ENCODE measurements around the gene SMAD9. TPM values are rescaled to one million over a fixed set of nuclear protein-coding genes. Genes with fewer than 3 reads are reported as not detected.

The SMAD9 gene
- total RNA-seq, 6 experiments from 2014 or later = 0.80 to 1.5 (median 1.3) TPM

DNA sequence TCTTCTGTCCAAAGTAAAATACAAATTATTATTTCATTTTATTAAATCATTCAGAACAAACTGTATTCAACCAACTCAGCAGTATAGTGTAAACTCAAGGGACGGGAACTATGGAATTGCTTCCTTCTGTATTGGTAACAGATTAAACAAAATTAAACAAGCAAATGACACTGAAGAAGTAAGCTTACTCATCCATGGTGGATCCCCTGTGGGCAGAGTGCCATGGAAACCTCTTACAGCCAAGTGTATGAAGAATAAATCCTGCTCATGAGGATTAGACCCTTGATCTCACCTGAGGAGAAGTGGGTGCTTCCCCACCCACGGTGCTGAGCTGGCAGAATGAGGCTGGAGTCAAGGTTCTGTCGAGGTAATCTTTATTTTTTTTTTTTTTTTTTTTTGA is 119.0 kb downstream of the SMAD9 start:
- Histone ChIP-seq H3K27ac (no peak overlapping the region), H3K4me1 (no peaks in the 10 kb centered on the region), H3K9me3 (no peaks in the 10 kb centered on the region), H3K27me3 (no peaks in the 10 kb centered on the region), H3K4me3 (no peak overlapping the region), H3K36me3 (no peaks in the 10 kb centered on the region)
- no peak for ATAC-seq
- DNase-seq = no peak
- WGBS (ENCODE audit: insufficient coverage, low coverage, low lambda C conversion rate, missing lambda C conversion rate) = 19% methylated on average over 3 of the region's 3 CpGs
- TF ChIP-seq, protein P1, sequence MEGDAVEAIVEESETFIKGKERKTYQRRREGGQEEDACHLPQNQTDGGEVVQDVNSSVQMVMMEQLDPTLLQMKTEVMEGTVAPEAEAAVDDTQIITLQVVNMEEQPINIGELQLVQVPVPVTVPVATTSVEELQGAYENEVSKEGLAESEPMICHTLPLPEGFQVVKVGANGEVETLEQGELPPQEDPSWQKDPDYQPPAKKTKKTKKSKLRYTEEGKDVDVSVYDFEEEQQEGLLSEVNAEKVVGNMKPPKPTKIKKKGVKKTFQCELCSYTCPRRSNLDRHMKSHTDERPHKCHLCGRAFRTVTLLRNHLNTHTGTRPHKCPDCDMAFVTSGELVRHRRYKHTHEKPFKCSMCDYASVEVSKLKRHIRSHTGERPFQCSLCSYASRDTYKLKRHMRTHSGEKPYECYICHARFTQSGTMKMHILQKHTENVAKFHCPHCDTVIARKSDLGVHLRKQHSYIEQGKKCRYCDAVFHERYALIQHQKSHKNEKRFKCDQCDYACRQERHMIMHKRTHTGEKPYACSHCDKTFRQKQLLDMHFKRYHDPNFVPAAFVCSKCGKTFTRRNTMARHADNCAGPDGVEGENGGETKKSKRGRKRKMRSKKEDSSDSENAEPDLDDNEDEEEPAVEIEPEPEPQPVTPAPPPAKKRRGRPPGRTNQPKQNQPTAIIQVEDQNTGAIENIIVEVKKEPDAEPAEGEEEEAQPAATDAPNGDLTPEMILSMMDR (IDR thresholded peaks at IDR 0.05) = no peak
- TF ChIP-seq POLR2A (IDR thresholded peaks at IDR 0.05) = no peak
- intact Hi-C loops (cut with DNase I) = no loop called here

DNA sequence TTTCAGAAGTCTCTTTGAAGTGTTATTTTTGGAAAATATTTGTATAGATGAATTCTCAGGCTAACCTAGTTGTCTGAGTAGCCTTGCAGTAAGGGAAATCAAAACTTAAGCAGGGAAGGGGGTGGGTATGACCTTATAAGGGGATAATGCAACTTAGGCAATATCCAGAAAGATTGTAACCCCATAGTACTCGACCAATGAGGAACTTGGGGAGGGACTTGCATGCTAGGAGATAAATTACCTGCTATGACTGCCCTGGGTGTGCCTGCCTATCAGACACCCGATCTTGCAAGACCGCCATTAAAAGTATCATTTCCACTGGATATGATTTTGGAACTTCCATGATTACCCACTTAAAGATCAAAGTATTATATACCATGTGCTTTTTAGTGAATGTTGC is 124.0 kb downstream of the SMAD9 start:
- no peak for TF ChIP-seq POLR2A (IDR thresholded peaks at IDR 0.05)
- TF ChIP-seq, protein P1 (IDR thresholded peaks at IDR 0.05) = no peak
- Histone ChIP-seq H3K27ac (no peak overlapping the region), H3K9me3 (no peaks in the 10 kb centered on the region), H3K36me3 (no peaks in the 10 kb centered on the region), H3K4me1 (no peaks in the 10 kb centered on the region), H3K27me3 (no peaks in the 10 kb centered on the region), H3K4me3 (no peak overlapping the region)
- intact Hi-C loops (cut with DNase I) = no loop called here
- DNase-seq = no peak
- ATAC-seq = no peak
- whole genome bisulfite sequencing (ENCODE audit: insufficient coverage, low coverage, low lambda C conversion rate, missing lambda C conversion rate) = 58% methylated on average over 3 of the region's 3 CpGs

DNA sequence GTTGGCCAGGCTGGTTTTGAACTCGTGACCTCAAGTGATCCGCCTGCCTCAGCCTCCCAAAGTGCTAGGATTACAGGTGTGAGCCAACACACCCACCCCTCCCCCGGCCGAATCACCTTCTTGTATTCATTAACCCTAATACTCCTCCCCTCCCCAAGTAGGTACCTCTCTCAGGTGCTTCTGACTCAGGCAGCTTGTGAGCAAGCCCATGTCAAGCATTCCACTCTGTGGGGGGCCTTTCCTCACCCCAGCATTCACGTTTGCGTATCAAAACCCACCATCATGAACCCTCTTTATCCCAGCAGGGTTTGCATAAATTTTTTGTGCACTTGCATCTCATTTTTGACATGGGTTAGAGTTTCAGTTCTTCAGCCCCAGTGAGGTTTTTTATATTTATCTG is 124.6 kb downstream of the SMAD9 start:
- Histone ChIP-seq H3K27me3 (no peaks in the 10 kb centered on the region), H3K36me3 (no peaks in the 10 kb centered on the region), H3K4me3 (no peak overlapping the region), H3K27ac (no peak overlapping the region), H3K4me1 (no peaks in the 10 kb centered on the region), H3K9me3 (no peaks in the 10 kb centered on the region)
- DNase-seq (no peak), ATAC-seq (no peak)
- intact Hi-C loops (cut with DNase I) = no loop called here
- 62% methylated on average over 6 of the region's 6 CpGs for WGBS (ENCODE audit: insufficient coverage, low coverage, low lambda C conversion rate, missing lambda C conversion rate)
- no peak for TF ChIP-seq POLR2A (IDR thresholded peaks at IDR 0.05)
- TF ChIP-seq, protein P1 (IDR thresholded peaks at IDR 0.05) = no peak

Other genes with a start within 250 kb of the SMAD9 start
- gene SERTM1, start 246.2 kb downstream of the SMAD9 start, total RNA-seq = not detected
- 1 to 10 TPM in 3 of 6 experiments, under 1 TPM in 3; 0.50 to 1.6 (median 1.0) TPM for gene RFXAP, start 101.0 kb downstream of the SMAD9 start, total RNA-seq
- gene ALG5, start 79.1 kb upstream of the SMAD9 start, total RNA-seq = 10 to 100 TPM; 22.9 to 30.0 (median 28.5) TPM
- gene EXOSC8, start 80.5 kb upstream of the SMAD9 start, total RNA-seq = 10 to 100 TPM in 5 of 6 experiments, 1 to 10 TPM in 1; 9.3 to 14.4 (median 11.1) TPM
- gene SUPT20H, start 139.4 kb upstream of the SMAD9 start, total RNA-seq = 10 to 100 TPM; 14.0 to 18.1 (median 16.1) TPM
- gene CSNK1A1L, start 185.4 kb upstream of the SMAD9 start, total RNA-seq = not detected

All from right lobe of liver (tissue), 6 donors.